SK-N-SH (cell line): ENCODE results near the gene ENOX1. TPM values are rescaled to one million over a fixed set of nuclear protein-coding genes. Genes with fewer than 3 reads are reported as not detected.

Experiments
- CTCF ChIA-PET: fragments of 300-600, 350-600 bp; formaldehyde crosslinking; extraction: SDS; loops from one replicate; lab custom pipeline; 2021; lab: Yijun Ruan, JAX
- POLR2A ChIA-PET: fragments of 350-600 bp; sonication (Branson Sonifier 250); formaldehyde crosslinking; extraction: SDS; loops from one replicate; lab custom pipeline; 2020; ENCODE audit warnings: antibody characterized with exemption, inconsistent platforms; lab: Yijun Ruan, JAX
- DNase-seq: peaks from one replicate; pipeline ENCODE4 v3.0.0; 2012
- H2AFZ ChIP-seq: fragments of 200-600 bp; sonication (generic); 2 replicates; pipeline ENCODE4 v1.8.1; 2016; ENCODE audit warnings: antibody characterized with exemption, mild to moderate bottlenecking, low read depth
- H3F3A ChIP-seq: fragments of 200-600 bp; sonication (generic); replicated peaks from 2 replicates; pipeline ENCODE3; 2016; ENCODE audit warnings: antibody characterized with exemption, mild to moderate bottlenecking; ENCODE audit not compliant: insufficient read depth
- H3K27ac ChIP-seq, 2 experiments: fragments of 200-500 bp in 1 of 2; fragments of 200-600 bp in 1 of 2; sonication (Bioruptor generic) in 1 of 2; sonication (generic), shearing (Covaris generic) in 1 of 2; 2 replicates each; pipeline versions ENCODE4 v1.5.1 to v1.6.1; 2014 to 2016; ENCODE audit warnings: low read depth in 2 of 2, inconsistent platforms in 1 of 2, low read length in 1 of 2, mild to moderate bottlenecking in 1 of 2, mixed read lengths in 1 of 2
- H3K27me3 ChIP-seq: fragments of 200-600 bp; sonication (generic), shearing (Covaris generic); 2 replicates; pipeline ENCODE4 v1.6.1; 2016; ENCODE audit warnings: mixed run types; ENCODE audit not compliant: insufficient read depth
- H3K36me3 ChIP-seq, 2 experiments: fragments of 200-500 bp in 1 of 2; fragments of 200-600 bp in 1 of 2; sonication (Bioruptor generic) in 1 of 2; sonication (generic) in 1 of 2; replicated peaks in 1 of 2; 2 replicates each; pipeline versions ENCODE3 to v1.5.1; 2014 to 2016; ENCODE audit warnings: low read length in 1 of 2, mild to moderate bottlenecking in 1 of 2; ENCODE audit not compliant: insufficient read depth in 2 of 2, control insufficient read depth in 1 of 2
- H3K4me1 ChIP-seq, 2 experiments: fragments of 200-500 bp in 1 of 2; fragments of 200-600 bp in 1 of 2; sonication (Bioruptor generic) in 1 of 2; sonication (generic), shearing (Covaris generic) in 1 of 2; 2 replicates each; pipeline versions ENCODE4 v1.5.1 to v1.6.1; 2014 to 2016; ENCODE audit warnings: low read depth in 1 of 2, low read length in 1 of 2, mixed run types in 1 of 2; ENCODE audit not compliant: insufficient read depth in 2 of 2, control insufficient read depth in 1 of 2
- H3K4me2 ChIP-seq: fragments of 200-600 bp; sonication (generic), shearing (Covaris generic); 2 replicates; pipeline ENCODE4 v1.6.1; 2017; ENCODE audit warnings: mixed run types
- H3K4me3 ChIP-seq, 2 experiments: fragments of 200-500 bp in 1 of 2; fragments of 200-600 bp in 1 of 2; sonication (Bioruptor generic) in 1 of 2; sonication (generic), shearing (Covaris generic) in 1 of 2; 2 replicates each; pipeline versions ENCODE4 v1.5.1 to v1.8.1; 2014 to 2016; ENCODE audit warnings: low read depth in 2 of 2, inconsistent platforms in 1 of 2, low read length in 1 of 2, mild to moderate bottlenecking in 1 of 2, mixed read lengths in 1 of 2, moderate library complexity in 1 of 2
- H3K79me2 ChIP-seq: fragments of 200-600 bp; sonication (generic); 2 replicates; pipeline ENCODE4 v1.8.1; 2017; ENCODE audit warnings: mild to moderate bottlenecking; ENCODE audit not compliant: insufficient read depth
- H3K9ac ChIP-seq: fragments of 200-600 bp; sonication (generic); 2 replicates; pipeline ENCODE4 v1.6.1; 2017; ENCODE audit warnings: mixed run types
- H3K9me2 ChIP-seq: fragments of 200-600 bp; sonication (generic); 2 replicates; pipeline ENCODE4 v1.6.1; 2017; ENCODE audit warnings: mixed run types
- H3K9me3 ChIP-seq: fragments of 200-600 bp; sonication (generic); 2 replicates; pipeline ENCODE4 v1.6.1; 2017; ENCODE audit warnings: mixed run types, mild to moderate bottlenecking, moderate library complexity
- H4K20me1 ChIP-seq: fragments of 200-600 bp; sonication (generic); 2 replicates; pipeline ENCODE4 v1.6.1; 2017; ENCODE audit warnings: mild to moderate bottlenecking, mixed run types; ENCODE audit not compliant: insufficient read depth
- CHD2 ChIP-seq: fragments of 150-350 bp; IDR thresholded peaks from 2 replicates; pipeline ENCODE4 v1.6.1; 2018; ENCODE audit warnings: low read length; ENCODE audit not compliant: partially characterized antibody
- EP300 ChIP-seq, 2 experiments: IDR thresholded peaks; 2 replicates each; pipeline versions ENCODE4 v1.4.0 to v1.6.1; 2012; ENCODE audit warnings: borderline replicate concordance in 1 of 2, low read depth in 1 of 2, low read length in 1 of 2
- EZH2phosphoT487 ChIP-seq: fragments of 200-600 bp; sonication (generic); IDR thresholded peaks from 2 replicates; pipeline ENCODE4 v1.6.1; 2017; ENCODE audit warnings: low read depth, mixed run types, mild to moderate bottlenecking, antibody characterized with exemption, moderate library complexity, borderline replicate concordance
- MXI1 ChIP-seq: IDR thresholded peaks from 2 replicates; pipeline ENCODE4 v1.6.1; 2012; ENCODE audit warnings: mild to moderate bottlenecking, low read depth, low read length, improper control_type of control experiment
- NFIC ChIP-seq: IDR thresholded peaks from 2 replicates; pipeline ENCODE4 v1.4.0; 2012; ENCODE audit warnings: borderline replicate concordance
- POLR2AphosphoS5 ChIP-seq: IDR thresholded peaks from 2 replicates; pipeline ENCODE4 v1.6.1; 2012; ENCODE audit warnings: low read depth, low read length
- RFX5 ChIP-seq: IDR thresholded peaks from 2 replicates; pipeline ENCODE4 v1.6.1; 2012; ENCODE audit warnings: mild to moderate bottlenecking, improper control_type of control experiment, low read length
- RXRA ChIP-seq: IDR thresholded peaks from 2 replicates; pipeline ENCODE4 v1.4.0; 2012; ENCODE audit warnings: low read depth, mild to moderate bottlenecking, borderline replicate concordance
- SIN3A ChIP-seq: IDR thresholded peaks from 2 replicates; pipeline ENCODE4 v1.6.1; 2012; ENCODE audit warnings: low read depth, mild to moderate bottlenecking, low read length, moderate library complexity, borderline replicate concordance
- TAF1 ChIP-seq: IDR thresholded peaks from 2 replicates; pipeline ENCODE4 v1.6.1; 2012; ENCODE audit warnings: low read depth, mild to moderate bottlenecking, low read length, moderate library complexity, borderline replicate concordance
- TCF12 ChIP-seq: IDR thresholded peaks from 2 replicates; pipeline ENCODE4 v1.4.0; 2012
- TEAD4 ChIP-seq: IDR thresholded peaks from 2 replicates; pipeline ENCODE4 v1.4.0; 2012; ENCODE audit warnings: mild to moderate bottlenecking, borderline replicate concordance; ENCODE audit not compliant: insufficient read depth
- WGBS: methylation state at CpG from one replicate; pipeline ENCODE4 v1.1.6; 2017; ENCODE audit warnings: low lambda C conversion rate; 5-methylcytosine and 5-hydroxymethylcytosine counted together
- polyA plus RNA-seq, 3 experiments: library from polyadenylated mRNA; depleted of rRNA; stranded (reverse); fragments of >200 nt; gene quantifications; 2 replicates each; pipeline ENCODE4 v1.2.3, GENCODE V29; 2012
- TF ChIP-seq, protein P1 (sequence below): fragments of 150-350 bp; IDR thresholded peaks from 2 replicates; pipeline ENCODE4 v1.6.1; 2017; ENCODE audit warnings: antibody characterized with exemption, low read length, low read depth, borderline replicate concordance
- TF ChIP-seq, protein P2 (sequence below): IDR thresholded peaks from 2 replicates; pipeline ENCODE4 v1.4.0; 2012; ENCODE audit warnings: low read depth, borderline replicate concordance
- TF ChIP-seq, protein P3 (sequence below): fragments of 150-350 bp; IDR thresholded peaks from 2 replicates; pipeline ENCODE4 v1.6.1; 2016; ENCODE audit warnings: mild to moderate bottlenecking, low read depth, low read length
- TF ChIP-seq, protein P4 (sequence below): IDR thresholded peaks from 2 replicates; pipeline ENCODE4; 2012

ENOX1 gene
- polyA plus RNA-seq, 1 of the 3 experiments (the other 2 are of a cell fraction), result 5.8 TPM

DNA sequence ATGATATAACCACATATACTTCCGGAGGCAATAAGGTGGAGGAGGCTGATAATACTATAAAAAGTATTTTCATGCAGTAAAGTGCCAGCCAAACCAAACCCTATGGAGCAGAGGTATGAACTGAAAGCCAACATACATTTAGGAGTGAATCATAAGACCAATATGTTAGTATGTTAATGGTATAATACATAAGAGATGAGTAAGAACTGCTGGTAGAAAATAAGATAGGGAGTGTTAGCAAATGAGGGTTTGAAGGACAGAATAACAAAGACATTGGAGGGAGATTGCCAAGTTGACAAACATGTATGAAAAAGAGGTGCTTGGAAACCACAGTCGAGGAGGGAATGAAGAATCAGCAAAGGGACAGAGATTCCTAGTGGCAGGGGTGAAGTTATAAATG lies 10.8 kb downstream of the ENOX1 start:
- 72% methylated on average over 2 of the region's 2 CpGs for WGBS
- no peak overlapping the region for H3K4me2 ChIP-seq
- TF ChIP-seq, protein P1, sequence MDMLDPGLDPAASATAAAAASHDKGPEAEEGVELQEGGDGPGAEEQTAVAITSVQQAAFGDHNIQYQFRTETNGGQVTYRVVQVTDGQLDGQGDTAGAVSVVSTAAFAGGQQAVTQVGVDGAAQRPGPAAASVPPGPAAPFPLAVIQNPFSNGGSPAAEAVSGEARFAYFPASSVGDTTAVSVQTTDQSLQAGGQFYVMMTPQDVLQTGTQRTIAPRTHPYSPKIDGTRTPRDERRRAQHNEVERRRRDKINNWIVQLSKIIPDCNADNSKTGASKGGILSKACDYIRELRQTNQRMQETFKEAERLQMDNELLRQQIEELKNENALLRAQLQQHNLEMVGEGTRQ, result no peak
- TF ChIP-seq, protein P2, sequence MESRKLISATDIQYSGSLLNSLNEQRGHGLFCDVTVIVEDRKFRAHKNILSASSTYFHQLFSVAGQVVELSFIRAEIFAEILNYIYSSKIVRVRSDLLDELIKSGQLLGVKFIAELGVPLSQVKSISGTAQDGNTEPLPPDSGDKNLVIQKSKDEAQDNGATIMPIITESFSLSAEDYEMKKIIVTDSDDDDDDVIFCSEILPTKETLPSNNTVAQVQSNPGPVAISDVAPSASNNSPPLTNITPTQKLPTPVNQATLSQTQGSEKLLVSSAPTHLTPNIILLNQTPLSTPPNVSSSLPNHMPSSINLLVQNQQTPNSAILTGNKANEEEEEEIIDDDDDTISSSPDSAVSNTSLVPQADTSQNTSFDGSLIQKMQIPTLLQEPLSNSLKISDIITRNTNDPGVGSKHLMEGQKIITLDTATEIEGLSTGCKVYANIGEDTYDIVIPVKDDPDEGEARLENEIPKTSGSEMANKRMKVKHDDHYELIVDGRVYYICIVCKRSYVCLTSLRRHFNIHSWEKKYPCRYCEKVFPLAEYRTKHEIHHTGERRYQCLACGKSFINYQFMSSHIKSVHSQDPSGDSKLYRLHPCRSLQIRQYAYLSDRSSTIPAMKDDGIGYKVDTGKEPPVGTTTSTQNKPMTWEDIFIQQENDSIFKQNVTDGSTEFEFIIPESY, result no peak
- TF ChIP-seq POLR2AphosphoS5 (no peak), CHD2 (no peak), NFIC (no peak), TEAD4 (no peak), TAF1 (no peak), RXRA (no peak), EP300 (IDR thresholded peaks at IDR 0.05; ENCODE audit: borderline replicate concordance in 1 of 2, low read depth in 1 of 2, low read length in 1 of 2) (no peak), RFX5 (no peak), TCF12 (no peak), MXI1 (no peak), SIN3A (no peak), EZH2phosphoT487 (no peak)
- TF ChIP-seq, protein P3, sequence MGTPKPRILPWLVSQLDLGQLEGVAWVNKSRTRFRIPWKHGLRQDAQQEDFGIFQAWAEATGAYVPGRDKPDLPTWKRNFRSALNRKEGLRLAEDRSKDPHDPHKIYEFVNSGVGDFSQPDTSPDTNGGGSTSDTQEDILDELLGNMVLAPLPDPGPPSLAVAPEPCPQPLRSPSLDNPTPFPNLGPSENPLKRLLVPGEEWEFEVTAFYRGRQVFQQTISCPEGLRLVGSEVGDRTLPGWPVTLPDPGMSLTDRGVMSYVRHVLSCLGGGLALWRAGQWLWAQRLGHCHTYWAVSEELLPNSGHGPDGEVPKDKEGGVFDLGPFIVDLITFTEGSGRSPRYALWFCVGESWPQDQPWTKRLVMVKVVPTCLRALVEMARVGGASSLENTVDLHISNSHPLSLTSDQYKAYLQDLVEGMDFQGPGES, result no peak
- TF ChIP-seq, protein P4, sequence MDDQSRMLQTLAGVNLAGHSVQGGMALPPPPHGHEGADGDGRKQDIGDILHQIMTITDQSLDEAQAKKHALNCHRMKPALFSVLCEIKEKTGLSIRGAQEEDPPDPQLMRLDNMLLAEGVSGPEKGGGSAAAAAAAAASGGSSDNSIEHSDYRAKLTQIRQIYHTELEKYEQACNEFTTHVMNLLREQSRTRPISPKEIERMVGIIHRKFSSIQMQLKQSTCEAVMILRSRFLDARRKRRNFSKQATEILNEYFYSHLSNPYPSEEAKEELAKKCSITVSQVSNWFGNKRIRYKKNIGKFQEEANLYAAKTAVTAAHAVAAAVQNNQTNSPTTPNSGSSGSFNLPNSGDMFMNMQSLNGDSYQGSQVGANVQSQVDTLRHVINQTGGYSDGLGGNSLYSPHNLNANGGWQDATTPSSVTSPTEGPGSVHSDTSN, result no peak
- TF ChIP-seq, all 33 proteins: peak for 0
- H3F3A ChIP-seq, result no peaks in the 10 kb centered on the region
- no peak overlapping the region for H3K4me3 ChIP-seq
- peaks cover 0 to 8% of the 10 kb centered on the region in 2 experiments; a peak in 2 of 4 replicates for H3K4me1 ChIP-seq
- H3K79me2 ChIP-seq, result 0 out of 2 replicates have a peak, but pooled peaks cover 4% of the 10 kb centered on the region
- no peaks in the 10 kb centered on the region for H3K9me3 ChIP-seq
- no peaks in the 10 kb centered on the region for H4K20me1 ChIP-seq
- no peaks in the 10 kb centered on the region for H3K36me3 ChIP-seq
- no peak overlapping the region for H3K27ac ChIP-seq
- H2AFZ ChIP-seq, result no peak overlapping the region
- no peaks in the 10 kb centered on the region for H3K27me3 ChIP-seq
- no peak for DNase-seq
- ChIA-PET CTCF (interaction anchor here (0.6 to 1.7 kb wide), 4 partner anchors 10 to 473 kb away, joined by 3 to 4 read pairs (median 3); partner anchors contain the start of gene ENOX1), POLR2A (interaction anchor here (0.6 kb wide), 1 partner anchor 650 kb away, joined by 3 read pairs; no protein-coding TSS in a partner anchor)
- no peak overlapping the region for H3K9ac ChIP-seq
- H3K9me2 ChIP-seq, result no peaks in the 10 kb centered on the region
